ENCODE measurements around the gene ADAMTS12. TPM values are rescaled to one million over a fixed set of nuclear protein-coding genes. Genes with fewer than 3 reads are reported as not detected.

ADAMTS12 gene
- total and polyA plus RNA-seq, 2 of the 8 experiments (the other 6 are each of a cell fraction or from before 2014, with no cell fraction given) = 6.4 to 12.8 TPM

GRCh38 chr5:33628796-33629195 lies 263.0 kb downstream of the ADAMTS12 start:
- H3K9ac ChIP-seq (replicated peaks in 1 of 4; ENCODE audit: extremely low read depth in 1 of 4, low read depth in 3 of 4, low read length in 3 of 4) = no peak overlapping the region
- no peaks in the 10 kb centered on the region for H3K79me1 ChIP-seq (ENCODE audit: low read depth, low read length)
- H4K91ac ChIP-seq (replicated peaks; ENCODE audit: insufficient read length, low read length) = no peak overlapping the region
- FAIRE-seq (no peak), DNase-seq (ENCODE audit: low read depth in 1 of 2, low spot score in 2 of 2) (no peak)
- no peak overlapping the region for H3K18ac ChIP-seq (ENCODE audit: extremely low read depth, low read length)
- no peaks in the 10 kb centered on the region; a peak in 1 of 7 replicates for H3K4me1 ChIP-seq (replicated peaks in 1 of 4; ENCODE audit: control insufficient read depth in 3 of 4, insufficient read depth in 4 of 4, low read length in 3 of 4)
- no peaks in the 10 kb centered on the region for H3K9me3 ChIP-seq (ENCODE audit: insufficient read depth in 2 of 2, low read depth in 1 of 2, low read length in 1 of 2)
- H3K36me3 ChIP-seq (ENCODE audit: control insufficient read depth in 2 of 4, insufficient read depth in 4 of 4, low read length in 3 of 4) = no peaks in the 10 kb centered on the region
- no peak overlapping the region for H2BK5ac ChIP-seq (ENCODE audit: low read depth, low read length)
- 89% methylated on average over 1 of the region's 1 CpG; no CpG with 5 or more reads in 1 of the 2 experiments for WGBS, 2 experiments (ENCODE audit: extremely low coverage in 1 of 2, insufficient coverage in 1 of 2, insufficient read length in 1 of 2, insufficient replicate concordance in 2 of 2, low coverage in 1 of 2, low lambda C conversion rate in 2 of 2, missing lambda C conversion rate in 1 of 2)
- no peak overlapping the region for H2BK15ac ChIP-seq (ENCODE audit: low read length)
- H2BK120ac ChIP-seq (replicated peaks; ENCODE audit: low read depth, low read length) = no peak overlapping the region
- TF ChIP-seq CBX5 (IDR thresholded peaks at IDR 0.05; ENCODE audit: low read depth, low read length) = no peak
- TF ChIP-seq TAF7 (optimal IDR thresholded peaks at IDR 0.05; ENCODE audit: borderline replicate concordance, low read depth, low read length) = no peak
- no peak for TF ChIP-seq ZNF274 (IDR thresholded peaks at IDR 0.05; ENCODE audit: borderline replicate concordance, extremely low read depth, low read length)
- no peak for TF ChIP-seq KDM1A (IDR thresholded peaks at IDR 0.05; ENCODE audit: borderline replicate concordance, low read length)
- TF ChIP-seq SP1 (IDR thresholded peaks at IDR 0.05; ENCODE audit: low read depth, low read length) = no peak
- TF ChIP-seq PHF8 (conservative IDR thresholded peaks at IDR 0.05; ENCODE audit: low read depth, low read length) = no peak
- TF ChIP-seq RAD21 (IDR thresholded peaks at IDR 0.05 in 1 of 2, conservative IDR thresholded peaks at IDR 0.05 in 1 of 2; ENCODE audit: low read depth in 2 of 2, low read length in 2 of 2) = no peak
- TF ChIP-seq KDM5A (IDR thresholded peaks at IDR 0.05; ENCODE audit: low read length) = no peak
- no peak for TF ChIP-seq GTF2F1 (IDR thresholded peaks at IDR 0.05; ENCODE audit: borderline replicate concordance, low read depth, low read length)
- no peak for TF ChIP-seq CHD2 (IDR thresholded peaks at IDR 0.05; ENCODE audit: low read length)
- no peak for TF ChIP-seq NRF1 (IDR thresholded peaks at IDR 0.05; ENCODE audit: low read depth, low read length)
- no peak overlapping the region for H3K56ac ChIP-seq (replicated peaks; ENCODE audit: insufficient read length, low read depth, low read length)
- H3K14ac ChIP-seq (ENCODE audit: insufficient read length) = no peak overlapping the region
- H3K23ac ChIP-seq (ENCODE audit: insufficient read length) = no peak overlapping the region
- H3K23me2 ChIP-seq (ENCODE audit: low read depth, low read length) = peaks cover 15% of the 10 kb centered on the region; the same call in 1 of the 2 replicates
- H3K4me3 ChIP-seq (ENCODE audit: extremely low read depth in 1 of 4, insufficient read depth in 2 of 4, low read depth in 3 of 4, low read length in 4 of 4) = no peak overlapping the region
- no peak overlapping the region for H3K4me2 ChIP-seq (ENCODE audit: insufficient read depth in 1 of 2, low read depth in 2 of 2, low read length in 2 of 2)
- no peak overlapping the region for H2BK12ac ChIP-seq (ENCODE audit: low read depth, low read length)
- H3K4ac ChIP-seq (replicated peaks; ENCODE audit: insufficient read length, low read depth, low read length) = no peak overlapping the region
- peaks cover 0 to 9% of the 10 kb centered on the region in 2 experiments for H4K20me1 ChIP-seq (replicated peaks in 1 of 2; ENCODE audit: control insufficient read depth in 1 of 2, insufficient read depth in 2 of 2, low read length in 2 of 2)
- no peak overlapping the region for H4K5ac ChIP-seq (ENCODE audit: insufficient read length, low read depth, low read length)
- no peak overlapping the region for H2AFZ ChIP-seq (ENCODE audit: low read length)
- POLR2A ChIA-PET (ENCODE audit: partially characterized antibody) = no interaction called here
- no peak overlapping the region for H4K8ac ChIP-seq (ENCODE audit: extremely low read depth, insufficient read depth, low read length)
- CTCF ChIA-PET (ENCODE audit: partially characterized antibody) = interaction anchor here (0.9 to 1.6 kb wide), 7 partner anchors 13 to 341 kb away, joined by 3 to 5 read pairs (median 3); no protein-coding TSS in a partner anchor
- no peak overlapping the region for H3K27ac ChIP-seq (ENCODE audit: low read depth, low read length)
- H3K79me2 ChIP-seq (ENCODE audit: control insufficient read depth in 1 of 2, insufficient read depth in 2 of 2, low read length in 2 of 2) = no peaks in the 10 kb centered on the region
- no peak overlapping the region for H2AK5ac ChIP-seq (ENCODE audit: low read depth, low read length)
- H3K27me3 ChIP-seq (replicated peaks in 1 of 4; ENCODE audit: control insufficient read depth in 3 of 4, extremely low read depth in 1 of 4, insufficient read depth in 3 of 4, low read length in 3 of 4) = no peaks in the 10 kb centered on the region
- no peak overlapping the region for H2BK20ac ChIP-seq (ENCODE audit: low read length)

All from H1 (cell line).